SW480 (cell line): ENCODE results near the gene CLEC19A.

Experiments
- DNase-seq: peaks from one replicate; pipeline ENCODE4 v3.0.0-alpha.2; 2016; ENCODE audit warnings: low spot score

The CLEC19A gene

DNA sequence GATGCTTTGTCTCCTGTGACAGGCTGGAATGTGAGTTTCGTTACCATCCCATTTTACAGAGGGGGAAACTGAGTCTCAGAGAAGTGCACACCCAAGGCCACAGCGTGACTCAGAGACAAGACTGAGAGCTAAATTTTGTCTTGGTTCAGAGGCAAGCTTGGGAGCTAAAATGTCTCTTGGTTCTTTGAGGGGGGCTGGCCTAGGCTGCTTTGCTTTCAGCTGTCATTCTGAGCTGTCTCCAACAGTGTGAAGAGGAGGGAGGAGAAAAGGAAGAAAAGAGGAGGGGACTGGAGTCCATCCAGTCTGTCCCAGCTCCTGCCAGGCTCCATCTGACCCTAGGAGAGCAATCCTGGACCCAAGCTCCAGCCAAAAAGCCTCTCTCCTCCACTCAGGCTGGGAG, at the start of gene CLEC19A:
Gene CLEC19A (plus strand): TSS at position 301 of the 400 bp plus-strand sequence. CDS start 121 bp downstream, outside the sequence.
- no peak for DNase-seq

DNA sequence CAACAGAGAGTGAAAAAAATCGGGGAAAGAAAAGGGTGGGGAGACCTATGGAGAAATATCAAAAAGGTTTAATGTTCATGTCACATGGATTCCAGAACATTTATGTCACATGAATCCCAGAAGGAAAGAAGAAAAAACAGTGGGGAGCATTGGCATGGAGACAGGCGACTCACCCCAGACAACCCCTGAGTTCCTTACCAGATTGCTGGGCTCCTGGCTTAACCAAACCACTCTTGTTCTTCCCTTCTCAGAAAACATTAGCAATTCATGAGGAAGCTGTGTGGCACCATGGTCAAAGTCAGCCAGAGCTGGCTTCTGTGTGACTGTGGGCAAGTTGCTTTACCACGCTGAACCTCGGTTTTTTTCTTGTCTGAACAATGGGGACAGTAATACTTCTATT, 49.6 kb upstream of the CLEC19A start:
- no peak for DNase-seq

DNA sequence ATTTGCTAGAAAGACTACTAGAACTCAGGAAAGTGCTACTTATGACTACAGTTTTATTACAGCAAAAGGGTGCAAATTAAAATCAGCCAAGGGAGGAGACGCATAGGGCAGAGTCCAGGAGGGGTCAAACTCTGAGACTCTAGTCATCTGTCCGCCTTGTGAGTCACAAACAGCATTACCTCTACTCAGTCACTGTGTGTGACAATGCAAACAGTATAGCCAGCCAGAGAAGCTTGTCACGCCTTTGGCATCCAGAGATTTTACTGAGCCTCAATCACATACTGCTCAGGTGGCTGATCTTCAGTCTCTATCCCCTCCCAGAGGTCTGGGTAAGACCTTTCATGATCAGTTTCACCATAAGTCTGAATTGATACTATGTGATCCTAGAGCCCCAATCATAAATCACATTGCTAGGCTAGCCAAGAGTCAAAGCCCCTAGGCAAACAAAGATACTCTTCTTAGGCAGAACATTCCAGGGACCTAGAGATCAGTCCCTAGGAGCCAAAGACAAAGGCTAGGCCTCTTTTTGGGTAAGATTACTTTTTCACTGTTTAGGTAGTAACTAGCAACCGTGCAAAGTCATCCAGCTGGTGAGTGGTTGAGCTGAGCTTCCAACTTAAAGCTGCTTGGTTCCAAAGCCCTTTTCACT, 48.8 kb upstream of the CLEC19A start:
- no peak for DNase-seq

DNA sequence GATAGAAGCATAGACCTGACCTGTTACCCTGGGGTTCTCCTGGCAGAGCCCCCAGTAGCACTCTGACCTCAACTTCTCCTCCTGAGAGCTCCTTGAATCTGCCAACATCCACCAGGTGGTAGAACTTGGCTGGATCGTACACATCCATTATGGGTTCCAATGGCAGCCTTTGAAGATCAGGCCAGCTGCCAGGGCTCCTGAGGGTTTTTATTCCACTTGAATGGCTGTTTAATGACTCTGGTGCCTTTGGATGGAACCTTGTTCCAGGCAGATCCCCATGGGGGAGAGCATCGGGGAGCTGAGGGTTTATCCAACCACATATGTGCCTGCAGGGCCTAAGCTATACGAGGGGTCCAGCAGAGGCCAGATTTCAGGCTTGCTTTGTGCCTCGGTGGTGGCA, 47.1 kb upstream of the CLEC19A start:
- no peak for DNase-seq

DNA sequence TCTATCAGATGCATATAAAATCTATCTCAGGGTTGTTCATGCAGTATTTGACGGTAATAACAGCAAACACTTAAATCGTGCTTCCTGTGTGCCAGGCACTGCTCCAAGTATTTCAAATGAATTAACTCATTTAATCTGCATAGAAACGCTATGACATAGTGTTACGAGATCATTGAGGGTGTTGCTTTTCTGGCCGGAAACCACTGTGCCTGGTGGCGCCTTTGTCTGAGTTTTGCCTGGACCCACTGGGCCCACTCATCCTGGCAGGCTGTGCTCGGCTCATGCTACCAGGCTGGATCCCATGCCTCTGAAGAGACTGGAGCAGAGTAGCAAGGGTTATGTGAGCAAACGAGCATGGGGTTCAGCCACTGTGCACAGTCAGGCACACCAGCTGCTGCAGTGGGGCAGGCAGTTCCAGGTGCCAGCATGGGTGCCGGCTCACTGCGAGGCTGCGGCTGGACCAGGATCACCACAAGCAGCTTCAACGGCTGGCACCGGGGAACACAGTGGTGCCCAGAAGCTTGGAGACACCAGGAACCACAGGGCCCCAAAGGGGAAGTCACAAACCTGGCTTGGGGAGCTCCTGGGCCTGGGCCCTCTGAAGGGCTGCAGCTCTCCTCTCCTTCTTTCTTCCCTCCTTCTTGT, 45.9 kb upstream of the CLEC19A start:
- DNase-seq = no peak

DNA sequence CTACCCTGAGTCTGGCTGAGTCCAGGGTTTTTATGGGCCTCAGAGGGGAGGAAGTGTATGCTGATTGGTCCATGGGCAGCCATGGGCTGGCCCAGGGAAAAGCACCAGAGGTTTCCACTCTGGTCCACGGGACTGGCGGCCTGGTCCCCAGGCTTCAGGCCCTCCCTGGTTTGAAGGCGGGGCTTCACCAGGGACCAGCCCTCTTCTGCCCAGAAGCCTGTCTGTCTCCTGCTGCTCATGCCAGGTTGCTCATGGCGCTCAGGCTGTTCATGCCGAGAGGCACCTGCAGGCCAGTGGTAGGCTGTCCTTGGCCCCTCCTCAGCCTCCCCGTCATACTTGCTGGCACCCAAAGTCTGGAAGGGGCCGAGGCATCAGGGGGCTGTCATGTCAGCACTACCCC, 45.0 kb upstream of the CLEC19A start:
- DNase-seq = no peak

DNA sequence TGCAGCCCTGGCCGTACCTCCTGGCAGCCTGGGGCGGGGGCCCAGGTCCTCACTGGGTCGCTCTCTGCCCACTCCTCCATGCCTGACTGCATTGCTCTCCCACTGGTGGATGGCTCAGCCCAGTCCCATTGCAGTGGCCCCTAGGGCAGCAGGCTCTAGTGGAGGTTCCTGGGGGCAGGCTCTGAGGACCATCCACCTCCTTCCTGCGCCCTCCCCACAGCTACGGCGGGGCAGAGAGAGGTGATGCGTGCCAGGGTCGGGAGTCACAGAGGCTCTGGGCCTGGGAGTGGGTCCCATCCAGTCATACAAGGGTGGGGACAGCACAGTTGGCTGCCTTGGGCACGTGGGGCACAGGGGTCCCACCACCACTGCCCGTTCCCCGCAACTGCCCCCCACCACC, 44.0 kb upstream of the CLEC19A start:
- no peak for DNase-seq

DNA sequence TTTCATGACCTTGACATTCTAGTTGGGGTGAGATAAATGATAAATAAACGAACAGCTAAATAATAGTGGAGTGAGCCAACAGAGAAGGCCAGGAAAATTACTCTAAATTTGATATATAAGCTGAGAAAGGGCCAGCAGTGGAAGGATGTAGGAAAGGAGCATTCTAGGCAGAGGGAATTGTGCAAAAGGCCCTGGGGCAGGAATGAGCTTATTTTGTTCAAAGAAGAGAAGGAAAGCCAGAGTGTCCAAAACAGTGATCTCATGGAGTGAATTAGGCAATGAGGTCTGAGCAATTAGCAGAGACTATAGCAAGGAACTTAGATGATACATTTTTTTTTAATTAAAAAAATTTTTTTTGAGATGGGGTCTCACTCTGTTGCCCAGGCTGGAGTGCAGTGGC, 43.3 kb upstream of the CLEC19A start:
- DNase-seq = no peak

DNA sequence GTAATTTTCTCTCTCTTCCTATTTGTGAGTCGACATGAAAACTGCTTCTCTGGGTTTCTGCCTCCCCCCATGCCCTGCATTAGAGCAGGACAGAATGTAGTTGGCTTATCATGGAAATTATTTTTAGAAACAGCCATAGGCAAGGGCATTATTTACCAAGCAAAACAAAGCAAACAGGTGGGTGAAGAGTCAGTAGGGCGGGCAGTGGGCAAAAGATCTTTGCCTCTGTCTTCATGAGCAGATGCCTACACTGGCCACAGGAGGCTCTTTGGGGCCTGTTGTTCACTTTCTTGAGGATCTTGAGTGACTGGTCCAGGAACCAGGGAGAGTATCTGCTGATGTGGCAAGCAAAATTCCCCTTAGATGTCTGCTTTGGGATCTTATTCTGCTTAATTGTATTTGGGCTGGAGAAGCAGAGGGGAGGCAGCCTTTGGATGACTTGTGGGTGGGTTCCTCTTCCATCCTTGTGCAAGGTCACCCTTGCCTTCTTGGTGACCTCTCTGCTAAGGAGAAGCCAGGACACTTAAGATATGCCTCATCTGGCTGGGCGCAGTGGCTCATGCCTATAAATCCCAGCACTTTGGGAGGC, 42.5 kb upstream of the CLEC19A start:
- DNase-seq = no peak

DNA sequence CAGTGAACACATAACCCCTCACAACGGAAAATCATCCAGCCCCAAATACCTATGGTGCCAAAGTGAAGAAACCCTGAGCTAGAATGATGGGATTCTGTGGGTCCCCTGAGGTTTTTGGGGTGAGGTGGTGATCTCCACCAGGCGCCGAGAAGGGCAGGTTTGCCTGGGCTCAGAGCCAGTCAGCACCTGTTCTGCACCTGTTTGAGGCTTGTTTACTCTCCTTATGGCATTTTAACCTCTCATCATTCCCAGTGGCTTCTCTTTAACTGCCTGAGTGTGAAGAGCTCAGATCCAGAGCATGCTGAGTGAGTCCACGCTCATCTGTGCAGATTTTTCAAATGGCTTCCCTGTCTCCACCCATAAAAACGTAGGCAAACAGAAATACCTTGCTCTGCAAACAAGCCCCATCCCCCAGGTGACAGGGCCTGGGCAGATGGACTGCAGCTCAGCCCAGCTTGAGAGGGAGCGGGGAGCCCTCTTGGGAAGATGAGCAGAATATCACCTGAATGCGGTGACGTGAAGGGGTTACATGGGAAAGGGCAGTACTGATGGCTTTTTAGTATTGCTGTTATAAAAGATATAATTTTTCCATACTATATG, 40.1 kb upstream of the CLEC19A start:
- DNase-seq = no peak

DNA sequence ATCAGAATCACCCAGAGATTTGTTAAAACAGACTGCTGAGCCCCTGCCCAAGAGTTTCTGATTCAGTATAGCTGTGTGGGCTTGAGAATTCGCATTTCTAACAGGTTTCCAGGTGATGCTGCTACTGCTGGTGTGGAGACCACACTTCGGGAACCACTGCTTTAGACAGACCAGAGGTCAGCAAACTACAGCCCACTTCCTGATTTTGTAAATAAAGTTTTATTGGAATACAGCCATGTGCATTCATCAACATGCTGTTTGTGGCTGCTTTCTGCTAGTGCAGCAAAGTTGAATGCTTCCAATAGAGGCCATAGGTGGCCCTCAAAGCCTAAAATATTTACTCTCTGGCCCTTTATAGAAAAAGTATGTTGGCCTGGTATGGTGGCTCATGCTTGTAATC, 32.6 kb upstream of the CLEC19A start:
- DNase-seq = no peak

DNA sequence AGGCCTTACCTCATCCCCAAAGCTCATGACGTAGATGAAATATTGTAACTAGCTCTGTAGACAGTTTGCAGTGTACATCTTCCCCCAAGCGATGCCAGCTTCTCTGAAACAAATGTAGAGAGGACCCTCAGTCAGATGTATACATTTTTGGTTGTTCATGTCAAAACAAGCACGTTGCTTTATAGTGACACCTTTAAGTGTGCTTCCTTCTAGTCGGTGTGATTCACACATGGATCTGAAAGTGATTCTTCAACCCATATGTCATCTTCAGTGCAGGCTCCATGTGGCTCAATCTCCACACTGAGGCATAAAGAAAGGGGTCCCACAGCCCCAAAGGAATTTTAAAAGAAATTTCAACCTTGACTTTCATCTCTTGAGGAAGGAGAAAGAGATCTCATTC, 30.9 kb upstream of the CLEC19A start:
- DNase-seq = no peak

DNA sequence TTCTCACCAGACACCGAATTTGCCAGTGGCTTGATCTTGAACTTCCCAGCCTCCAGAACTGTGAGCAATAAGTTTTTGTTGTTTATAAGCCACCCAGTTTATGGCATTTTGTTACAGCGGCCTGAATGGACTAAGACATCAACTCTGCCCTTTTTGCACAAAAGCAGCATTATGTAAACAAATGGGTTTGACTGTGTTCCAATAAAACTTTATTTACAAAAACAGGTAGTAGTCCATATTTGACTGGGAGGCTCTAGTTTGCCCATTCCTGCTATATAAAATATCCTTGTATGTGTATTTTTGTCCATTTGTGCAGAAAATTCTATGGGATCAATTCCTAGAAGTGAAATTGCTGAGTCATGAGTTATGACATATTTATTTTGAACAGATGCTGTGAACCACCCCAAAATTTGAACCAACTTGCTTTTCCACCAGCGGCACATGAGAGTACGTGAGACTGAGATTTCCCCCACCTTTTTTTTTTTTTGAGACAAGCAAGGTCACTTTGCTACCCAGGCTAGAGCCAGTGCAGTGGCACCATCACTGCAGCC, 21.3 kb upstream of the CLEC19A start:
- DNase-seq = no peak

DNA sequence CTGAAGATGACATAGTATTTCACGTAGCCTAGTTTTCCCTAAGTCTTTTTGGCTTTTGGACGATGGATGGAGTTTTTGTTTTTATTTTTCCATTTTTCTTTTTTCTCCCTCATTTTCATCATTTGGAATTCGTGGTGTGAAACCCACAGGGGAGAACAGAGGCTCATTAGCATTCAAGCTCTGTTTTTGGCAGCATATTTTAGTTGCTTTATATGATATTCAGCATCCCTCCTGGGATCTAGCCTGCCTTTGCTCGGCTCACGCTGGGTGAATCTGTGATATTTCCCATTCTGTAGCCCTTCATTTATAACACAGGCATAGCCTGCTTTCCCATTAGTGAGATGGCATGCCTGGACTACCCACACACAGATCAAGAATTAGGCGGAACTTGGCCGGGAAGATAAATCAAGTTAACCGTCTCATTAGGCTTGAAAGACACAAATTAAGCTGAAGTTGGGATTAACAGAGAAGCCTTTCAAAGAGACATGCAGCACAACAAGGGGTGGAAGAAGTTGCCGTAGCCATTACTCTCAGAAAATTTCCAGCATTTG, 20.1 kb upstream of the CLEC19A start:
- no peak for DNase-seq

DNA sequence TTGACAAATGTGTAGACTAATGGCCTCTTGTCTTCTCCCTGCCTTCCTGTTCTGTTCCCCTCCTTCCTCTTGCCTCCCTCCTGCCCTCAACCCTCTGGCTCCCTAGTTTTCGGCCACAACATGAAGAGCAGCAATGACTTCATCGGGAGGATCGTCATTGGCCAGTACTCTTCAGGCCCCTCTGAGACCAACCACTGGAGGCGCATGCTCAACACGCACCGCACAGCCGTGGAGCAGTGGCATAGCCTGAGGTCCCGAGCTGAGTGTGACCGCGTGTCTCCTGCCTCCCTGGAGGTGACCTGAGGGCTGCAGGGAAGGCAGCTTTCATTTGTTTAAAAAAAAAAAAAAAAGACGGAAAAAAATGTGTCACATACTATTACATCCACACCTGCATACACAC, 18.8 kb upstream of the CLEC19A start:
- DNase-seq = no peak

DNA sequence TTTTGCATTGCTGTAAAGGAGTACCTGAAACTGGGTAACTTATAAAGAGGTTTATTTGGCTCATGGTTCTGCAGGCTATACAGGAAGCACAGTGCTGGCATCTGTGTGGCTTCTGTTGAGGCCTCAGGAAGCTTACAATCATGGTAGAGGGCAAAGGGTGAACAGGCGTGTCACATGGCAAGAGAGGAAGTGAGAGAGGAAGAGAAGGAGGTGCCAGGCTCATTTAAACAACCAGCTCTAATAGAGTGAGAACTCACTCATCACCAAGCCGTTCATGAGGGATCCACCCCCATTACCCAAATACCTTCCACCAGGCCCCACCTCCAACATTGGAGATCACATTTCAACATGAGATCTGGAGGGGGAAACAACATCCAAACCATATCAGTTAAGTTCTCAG, 16.4 kb upstream of the CLEC19A start:
- no peak for DNase-seq

DNA sequence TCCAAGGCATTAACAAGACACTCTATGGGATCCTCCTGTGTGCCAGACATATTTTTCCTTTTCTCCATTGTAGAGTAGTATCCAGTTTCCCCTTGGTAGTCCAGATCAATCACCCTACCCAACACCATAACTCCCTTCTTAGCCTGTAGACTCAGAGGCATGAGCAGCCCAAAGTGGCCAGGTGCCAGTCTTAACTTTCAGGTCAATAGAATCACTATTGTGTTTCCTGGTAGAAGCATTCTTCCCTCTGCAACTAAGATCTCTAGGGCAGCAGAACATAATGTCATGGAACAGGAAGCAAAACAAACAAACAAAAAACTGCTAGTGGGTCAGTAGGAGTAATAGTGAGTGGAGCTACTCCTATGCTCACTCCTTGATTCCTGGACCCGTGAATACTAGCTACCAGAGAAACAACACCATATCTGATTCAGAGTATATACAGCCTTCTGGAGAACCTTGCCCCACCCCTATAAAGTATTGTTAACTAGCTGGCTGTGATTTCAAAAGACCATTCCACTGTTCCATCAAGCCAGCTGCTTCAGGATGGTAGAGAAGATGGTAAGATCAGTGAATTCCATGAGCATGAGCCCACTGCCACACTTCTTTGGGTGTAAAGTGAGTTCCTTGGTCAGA, 11.2 kb upstream of the CLEC19A start:
- DNase-seq = no peak

DNA sequence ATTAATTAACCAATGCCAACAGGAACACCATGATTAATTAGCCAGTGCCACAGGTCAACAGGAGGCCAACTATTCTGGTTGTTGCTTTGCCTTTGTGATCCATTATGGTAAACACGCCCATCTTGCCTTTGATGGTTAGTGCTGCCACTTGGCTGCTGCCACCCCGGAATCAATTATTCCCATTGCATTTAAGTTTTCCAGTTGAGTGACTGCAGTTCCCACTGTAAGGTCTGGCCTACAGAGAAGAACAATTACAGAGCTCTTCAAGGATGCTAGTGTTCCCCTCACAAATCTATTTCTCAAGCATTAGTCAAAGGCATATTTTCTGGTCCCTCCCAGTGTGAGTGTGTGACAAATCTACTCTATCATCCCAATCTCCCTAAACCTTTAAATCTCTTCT, 7.1 kb upstream of the CLEC19A start:
- DNase-seq = no peak

DNA sequence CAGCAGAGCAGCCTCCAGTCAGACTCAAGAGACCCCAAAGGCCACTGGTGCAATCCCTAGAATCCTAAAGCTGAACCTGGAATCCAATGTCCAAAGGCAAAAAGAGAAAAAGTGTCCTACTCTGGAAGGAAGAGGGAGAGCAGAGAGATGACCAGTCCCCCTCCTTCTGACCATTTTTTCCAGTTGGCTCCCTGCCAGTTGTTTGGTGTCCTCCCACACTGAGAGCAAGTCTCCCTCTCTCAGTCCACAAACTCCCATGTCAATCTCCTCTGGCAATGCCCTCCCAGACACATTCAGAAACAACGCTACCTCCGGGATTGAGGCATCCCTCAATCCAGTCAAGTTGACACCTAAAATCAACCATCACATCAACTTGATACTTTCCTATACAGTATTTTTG, 4.3 kb upstream of the CLEC19A start:
- no peak for DNase-seq

DNA sequence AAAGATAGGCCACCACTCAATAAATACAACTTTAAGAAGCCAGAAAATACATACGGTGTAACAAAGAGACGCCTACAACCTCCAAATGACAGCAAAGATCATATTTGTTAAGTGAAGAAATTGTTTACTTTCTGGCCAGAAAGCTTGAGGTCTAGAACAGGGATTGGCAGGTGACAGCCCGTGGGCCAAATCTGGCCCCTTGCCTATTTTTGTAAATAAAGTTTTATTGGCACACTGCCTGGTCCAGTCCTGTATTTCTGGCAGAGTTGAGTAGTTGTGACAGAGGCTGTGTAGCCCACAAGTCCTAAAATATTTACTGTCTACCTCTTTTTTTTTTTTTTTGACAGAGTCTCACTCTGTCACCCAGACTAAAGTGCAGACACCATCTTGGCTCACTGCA, 3.4 kb upstream of the CLEC19A start:
- no peak for DNase-seq

DNA sequence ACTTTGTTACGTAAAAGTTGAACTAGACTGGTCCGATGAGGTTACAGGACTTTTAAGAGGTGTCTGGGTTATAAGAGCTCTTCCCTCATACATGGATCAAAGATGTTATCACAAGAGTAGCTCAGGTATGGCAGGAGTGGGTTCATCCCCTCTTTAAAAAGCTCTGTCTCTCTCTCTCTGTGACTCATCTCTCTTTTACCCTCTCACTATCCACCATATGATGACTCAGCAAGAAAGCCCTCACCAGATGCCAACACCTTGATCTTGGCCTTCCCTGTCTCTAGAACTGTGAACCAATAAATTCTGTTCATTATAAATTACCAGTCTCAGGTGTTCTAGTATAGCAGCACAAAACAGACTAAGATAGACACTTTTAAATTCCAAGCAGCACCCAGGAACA, 1.9 kb upstream of the CLEC19A start:
- peak; percentile 26 for DNase-seq

DNA sequence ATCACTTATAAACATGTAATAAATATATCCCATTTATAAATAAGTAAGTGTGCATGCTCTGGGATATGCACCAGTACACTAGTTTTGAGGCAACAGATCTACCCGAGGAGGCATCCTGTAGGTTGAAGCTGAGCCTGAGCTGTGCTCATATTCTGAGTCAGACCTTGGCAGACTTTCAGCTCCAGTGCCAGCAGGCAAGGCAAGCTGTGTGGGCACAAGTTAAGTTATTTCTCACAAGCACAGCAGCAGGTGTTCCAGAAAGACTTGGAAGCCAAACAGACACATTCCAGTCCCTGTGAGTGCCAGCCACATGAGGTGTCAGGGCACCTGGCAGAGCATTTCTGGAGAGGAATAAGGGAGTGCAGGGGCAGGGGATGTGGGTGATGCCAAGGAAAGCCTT, 1.3 kb upstream of the CLEC19A start:
- DNase-seq = peak; percentile 45
